GM12878 (cell line): ENCODE measurements around the gene ARHGAP40. TPM values are rescaled to one million over a fixed set of nuclear protein-coding genes. Genes with fewer than 3 reads are reported as not detected.

ENCODE experiments used
- ETV6 ChIP-seq, 2 experiments: fragments of 450-650 bp in 1 of 2; IDR thresholded peaks in 1 of 2; conservative IDR thresholded peaks in 1 of 2; 2 replicates each; pipeline ENCODE4 v1.6.1; 2014; ENCODE audit warnings: antibody characterized with exemption in 1 of 2, borderline replicate concordance in 1 of 2, low read depth in 1 of 2, mild to moderate bottlenecking in 1 of 2, moderate library complexity in 1 of 2
- RFX5 ChIP-seq: IDR thresholded peaks from 2 replicates; pipeline ENCODE4 v1.6.1; 2011; ENCODE audit warnings: low read depth, low read length, improper control_type of control experiment
- SRF ChIP-seq, 2 experiments: IDR thresholded peaks; 2 replicates each; pipeline ENCODE4 v1.6.1; 2011; ENCODE audit warnings: low read depth in 2 of 2, low read length in 2 of 2, mild to moderate bottlenecking in 1 of 2, moderate library complexity in 1 of 2
- TBL1XR1 ChIP-seq: IDR thresholded peaks from 2 replicates; pipeline ENCODE4 v1.6.1; 2012; ENCODE audit warnings: low read depth, low read length, improper control_type of control experiment
- polyA plus RNA-seq, 11 experiments: library from polyadenylated mRNA; depleted of rRNA in 4 of 11; unstranded in 6 of 11; stranded (reverse) in 5 of 11; fragments of >200 nt; fragmentation: Nextera tagmentation in 4 of 11; fragmentation: Illumina TruSeq in 1 of 11; extraction: Ambion mirVana in 4 of 11; extraction: Trizol in 1 of 11; gene quantifications; 1 replicate in 1 of 11; 2 replicates in 10 of 11; pipeline versions ENCODE4 v1.2.1 to v1.2.3, GENCODE V29; 2011 to 2016; ENCODE audit warnings: inconsistent platforms in 2 of 11, missing spikeins in 2 of 11, low read depth in 1 of 11
- total RNA-seq, 4 experiments: library from RNA; depleted of rRNA in 3 of 4; stranded (reverse); fragments of >200 nt in 3 of 4; fragmentation: Illumina TruSeq in 1 of 4; extraction: Trizol in 1 of 4; gene quantifications; 2 replicates each; pipeline versions ENCODE4 v1.2.1 to v1.2.3, GENCODE V29; 2013 to 2021
- TF ChIP-seq, protein P1 (sequence below): fragments of 450-650 bp; IDR thresholded peaks from 2 replicates; pipeline ENCODE4 v1.6.1; 2016; ENCODE audit warnings: mild to moderate bottlenecking
- TF ChIP-seq, protein P2 (sequence below): IDR thresholded peaks from 2 replicates; pipeline ENCODE4 v1.6.1; 2011; ENCODE audit warnings: mild to moderate bottlenecking, low read depth, low read length, moderate library complexity; ENCODE audit not compliant: insufficient replicate concordance
- TF ChIP-seq, protein P3 (sequence below): fragments of 450-650 bp; IDR thresholded peaks from 2 replicates; pipeline ENCODE4 v1.6.1; 2017; ENCODE audit warnings: mild to moderate bottlenecking, low read depth, inconsistent platforms; ENCODE audit not compliant: poor library complexity, severe bottlenecking
- TF ChIP-seq, protein P4 (sequence below): IDR thresholded peaks from 2 replicates; pipeline ENCODE4 v1.6.1; 2012; ENCODE audit warnings: low read depth, low read length, improper control_type of control experiment
- TF ChIP-seq, protein P5 (sequence below): IDR thresholded peaks from 2 replicates; pipeline ENCODE4 v1.6.1; 2012; ENCODE audit warnings: mild to moderate bottlenecking, low read depth, low read length

The ARHGAP40 gene
- total and polyA plus RNA-seq, 10 of the 15 experiments (the other 5 are each of a cell fraction or from before 2014, with no cell fraction given), result 0.06 to 0.07 TPM; not detected in 8

DNA sequence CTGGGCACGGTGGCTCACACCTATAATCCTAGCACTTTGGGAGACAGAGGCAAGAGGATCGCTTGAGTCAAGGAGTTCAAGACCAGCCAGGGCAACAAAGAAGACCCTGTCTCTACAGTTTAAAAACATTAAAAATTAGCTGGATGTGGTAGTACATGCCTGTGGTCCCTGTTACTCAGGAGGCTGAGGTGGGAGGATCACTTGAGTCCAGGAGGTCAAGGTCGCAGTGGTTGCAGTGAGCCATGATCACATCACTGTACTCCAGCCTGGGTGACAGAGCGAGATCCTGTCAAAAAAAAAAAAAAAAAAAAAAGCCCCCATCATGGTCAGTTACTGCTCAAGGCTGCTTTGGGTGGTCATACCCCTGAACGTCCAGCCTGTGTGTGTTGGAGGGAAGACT is 55.8 kb downstream of the ARHGAP40 start (continued):
- no peak for TF ChIP-seq TBL1XR1
- no peak for TF ChIP-seq ETV6 (conservative IDR thresholded peaks at IDR 0.05 in 1 of 2, IDR thresholded peaks at IDR 0.05 in 1 of 2; ENCODE audit: borderline replicate concordance in 1 of 2, low read depth in 1 of 2)
- TF ChIP-seq, protein P1, sequence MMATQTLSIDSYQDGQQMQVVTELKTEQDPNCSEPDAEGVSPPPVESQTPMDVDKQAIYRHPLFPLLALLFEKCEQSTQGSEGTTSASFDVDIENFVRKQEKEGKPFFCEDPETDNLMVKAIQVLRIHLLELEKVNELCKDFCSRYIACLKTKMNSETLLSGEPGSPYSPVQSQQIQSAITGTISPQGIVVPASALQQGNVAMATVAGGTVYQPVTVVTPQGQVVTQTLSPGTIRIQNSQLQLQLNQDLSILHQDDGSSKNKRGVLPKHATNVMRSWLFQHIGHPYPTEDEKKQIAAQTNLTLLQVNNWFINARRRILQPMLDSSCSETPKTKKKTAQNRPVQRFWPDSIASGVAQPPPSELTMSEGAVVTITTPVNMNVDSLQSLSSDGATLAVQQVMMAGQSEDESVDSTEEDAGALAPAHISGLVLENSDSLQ, result no peak
- TF ChIP-seq SRF (IDR thresholded peaks at IDR 0.05; ENCODE audit: low read depth in 2 of 2, low read length in 2 of 2), result no peak
- TF ChIP-seq, protein P2, sequence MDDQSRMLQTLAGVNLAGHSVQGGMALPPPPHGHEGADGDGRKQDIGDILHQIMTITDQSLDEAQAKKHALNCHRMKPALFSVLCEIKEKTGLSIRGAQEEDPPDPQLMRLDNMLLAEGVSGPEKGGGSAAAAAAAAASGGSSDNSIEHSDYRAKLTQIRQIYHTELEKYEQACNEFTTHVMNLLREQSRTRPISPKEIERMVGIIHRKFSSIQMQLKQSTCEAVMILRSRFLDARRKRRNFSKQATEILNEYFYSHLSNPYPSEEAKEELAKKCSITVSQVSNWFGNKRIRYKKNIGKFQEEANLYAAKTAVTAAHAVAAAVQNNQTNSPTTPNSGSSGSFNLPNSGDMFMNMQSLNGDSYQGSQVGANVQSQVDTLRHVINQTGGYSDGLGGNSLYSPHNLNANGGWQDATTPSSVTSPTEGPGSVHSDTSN, result no peak
- TF ChIP-seq, protein P3, sequence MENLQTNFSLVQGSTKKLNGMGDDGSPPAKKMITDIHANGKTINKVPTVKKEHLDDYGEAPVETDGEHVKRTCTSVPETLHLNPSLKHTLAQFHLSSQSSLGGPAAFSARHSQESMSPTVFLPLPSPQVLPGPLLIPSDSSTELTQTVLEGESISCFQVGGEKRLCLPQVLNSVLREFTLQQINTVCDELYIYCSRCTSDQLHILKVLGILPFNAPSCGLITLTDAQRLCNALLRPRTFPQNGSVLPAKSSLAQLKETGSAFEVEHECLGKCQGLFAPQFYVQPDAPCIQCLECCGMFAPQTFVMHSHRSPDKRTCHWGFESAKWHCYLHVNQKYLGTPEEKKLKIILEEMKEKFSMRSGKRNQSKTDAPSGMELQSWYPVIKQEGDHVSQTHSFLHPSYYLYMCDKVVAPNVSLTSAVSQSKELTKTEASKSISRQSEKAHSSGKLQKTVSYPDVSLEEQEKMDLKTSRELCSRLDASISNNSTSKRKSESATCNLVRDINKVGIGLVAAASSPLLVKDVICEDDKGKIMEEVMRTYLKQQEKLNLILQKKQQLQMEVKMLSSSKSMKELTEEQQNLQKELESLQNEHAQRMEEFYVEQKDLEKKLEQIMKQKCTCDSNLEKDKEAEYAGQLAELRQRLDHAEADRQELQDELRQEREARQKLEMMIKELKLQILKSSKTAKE, result no peak
- TF ChIP-seq, protein P4, sequence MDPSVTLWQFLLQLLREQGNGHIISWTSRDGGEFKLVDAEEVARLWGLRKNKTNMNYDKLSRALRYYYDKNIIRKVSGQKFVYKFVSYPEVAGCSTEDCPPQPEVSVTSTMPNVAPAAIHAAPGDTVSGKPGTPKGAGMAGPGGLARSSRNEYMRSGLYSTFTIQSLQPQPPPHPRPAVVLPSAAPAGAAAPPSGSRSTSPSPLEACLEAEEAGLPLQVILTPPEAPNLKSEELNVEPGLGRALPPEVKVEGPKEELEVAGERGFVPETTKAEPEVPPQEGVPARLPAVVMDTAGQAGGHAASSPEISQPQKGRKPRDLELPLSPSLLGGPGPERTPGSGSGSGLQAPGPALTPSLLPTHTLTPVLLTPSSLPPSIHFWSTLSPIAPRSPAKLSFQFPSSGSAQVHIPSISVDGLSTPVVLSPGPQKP, result no peak
- no peak for TF ChIP-seq RFX5
- TF ChIP-seq, protein P5, sequence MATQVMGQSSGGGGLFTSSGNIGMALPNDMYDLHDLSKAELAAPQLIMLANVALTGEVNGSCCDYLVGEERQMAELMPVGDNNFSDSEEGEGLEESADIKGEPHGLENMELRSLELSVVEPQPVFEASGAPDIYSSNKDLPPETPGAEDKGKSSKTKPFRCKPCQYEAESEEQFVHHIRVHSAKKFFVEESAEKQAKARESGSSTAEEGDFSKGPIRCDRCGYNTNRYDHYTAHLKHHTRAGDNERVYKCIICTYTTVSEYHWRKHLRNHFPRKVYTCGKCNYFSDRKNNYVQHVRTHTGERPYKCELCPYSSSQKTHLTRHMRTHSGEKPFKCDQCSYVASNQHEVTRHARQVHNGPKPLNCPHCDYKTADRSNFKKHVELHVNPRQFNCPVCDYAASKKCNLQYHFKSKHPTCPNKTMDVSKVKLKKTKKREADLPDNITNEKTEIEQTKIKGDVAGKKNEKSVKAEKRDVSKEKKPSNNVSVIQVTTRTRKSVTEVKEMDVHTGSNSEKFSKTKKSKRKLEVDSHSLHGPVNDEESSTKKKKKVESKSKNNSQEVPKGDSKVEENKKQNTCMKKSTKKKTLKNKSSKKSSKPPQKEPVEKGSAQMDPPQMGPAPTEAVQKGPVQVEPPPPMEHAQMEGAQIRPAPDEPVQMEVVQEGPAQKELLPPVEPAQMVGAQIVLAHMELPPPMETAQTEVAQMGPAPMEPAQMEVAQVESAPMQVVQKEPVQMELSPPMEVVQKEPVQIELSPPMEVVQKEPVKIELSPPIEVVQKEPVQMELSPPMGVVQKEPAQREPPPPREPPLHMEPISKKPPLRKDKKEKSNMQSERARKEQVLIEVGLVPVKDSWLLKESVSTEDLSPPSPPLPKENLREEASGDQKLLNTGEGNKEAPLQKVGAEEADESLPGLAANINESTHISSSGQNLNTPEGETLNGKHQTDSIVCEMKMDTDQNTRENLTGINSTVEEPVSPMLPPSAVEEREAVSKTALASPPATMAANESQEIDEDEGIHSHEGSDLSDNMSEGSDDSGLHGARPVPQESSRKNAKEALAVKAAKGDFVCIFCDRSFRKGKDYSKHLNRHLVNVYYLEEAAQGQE, result no peak
